DND-41 (cell line): ENCODE measurements around the gene ATP9A.

ENCODE experiments used
- ATAC-seq: fragments of 200-7000 bp; cut with Tn5 transposase; 3 replicates; pipeline ENCODE4 v1.9.1; 2021; ENCODE audit warnings: low read depth; ENCODE audit not compliant: insufficient read depth
- DNase-seq: peaks from one replicate; pipeline ENCODE4 v3.0.0-alpha.2; 2020
- H2AFZ ChIP-seq: 2 replicates; pipeline ENCODE4 v1.6.0; 2012; ENCODE audit warnings: low read depth, low read length
- H3K27ac ChIP-seq: 2 replicates; pipeline ENCODE4 v1.5.1; 2012; ENCODE audit warnings: low read length, inconsistent platforms
- H3K27me3 ChIP-seq: fragments of 200-600 bp; sonication (generic); 2 replicates; pipeline ENCODE4 v1.6.0; 2012; ENCODE audit warnings: low read length, mild to moderate bottlenecking, inconsistent platforms; ENCODE audit not compliant: insufficient read depth, poor library complexity
- H3K36me3 ChIP-seq: 2 replicates; pipeline ENCODE4 v1.5.1; 2012; ENCODE audit warnings: low read length, inconsistent platforms; ENCODE audit not compliant: insufficient read depth
- H3K4me1 ChIP-seq: 2 replicates; pipeline ENCODE4 v1.5.1; 2012; ENCODE audit warnings: mild to moderate bottlenecking, low read length; ENCODE audit not compliant: insufficient read depth
- H3K4me2 ChIP-seq: 2 replicates; pipeline ENCODE4 v1.6.0; 2012; ENCODE audit warnings: mild to moderate bottlenecking, moderate library complexity, low read length, inconsistent platforms; ENCODE audit not compliant: insufficient read depth
- H3K4me3 ChIP-seq, 2 experiments: fragments of 200-600 bp in 1 of 2; shearing (Covaris generic) in 1 of 2; 2 replicates each; pipeline ENCODE4 v1.5.1; 2012 to 2016; ENCODE audit warnings: inconsistent platforms in 2 of 2, low read length in 2 of 2, mild to moderate bottlenecking in 2 of 2, low read depth in 1 of 2, moderate library complexity in 1 of 2
- H3K79me2 ChIP-seq: 2 replicates; pipeline ENCODE4 v1.6.0; 2012; ENCODE audit warnings: low read length, inconsistent platforms; ENCODE audit not compliant: insufficient read depth
- H3K9ac ChIP-seq: 2 replicates; pipeline ENCODE4 v1.6.0; 2012; ENCODE audit warnings: low read depth, mild to moderate bottlenecking, inconsistent platforms, low read length, moderate library complexity
- H3K9me3 ChIP-seq: 2 replicates; pipeline ENCODE4 v1.5.1; 2012; ENCODE audit warnings: low read length, moderate library complexity, mild to moderate bottlenecking, inconsistent platforms; ENCODE audit not compliant: insufficient read depth, severe bottlenecking
- H4K20me1 ChIP-seq: 2 replicates; pipeline ENCODE4 v1.6.0; 2012; ENCODE audit warnings: low read length; ENCODE audit not compliant: insufficient read depth
- EZH2 ChIP-seq: IDR thresholded peaks from 3 replicates; pipeline ENCODE4 v1.6.1; 2012; ENCODE audit warnings: borderline replicate concordance, low read depth, mild to moderate bottlenecking, moderate library complexity, low read length, inconsistent platforms; ENCODE audit not compliant: severe bottlenecking
- TF ChIP-seq, protein P1 (sequence below): IDR thresholded peaks from 2 replicates; pipeline ENCODE4 v1.5.1; 2012; ENCODE audit warnings: borderline replicate concordance, low read length, moderate library complexity, mild to moderate bottlenecking; ENCODE audit not compliant: poor library complexity, severe bottlenecking; ENCODE audit errors: extremely low read depth

Gene ATP9A

DNA sequence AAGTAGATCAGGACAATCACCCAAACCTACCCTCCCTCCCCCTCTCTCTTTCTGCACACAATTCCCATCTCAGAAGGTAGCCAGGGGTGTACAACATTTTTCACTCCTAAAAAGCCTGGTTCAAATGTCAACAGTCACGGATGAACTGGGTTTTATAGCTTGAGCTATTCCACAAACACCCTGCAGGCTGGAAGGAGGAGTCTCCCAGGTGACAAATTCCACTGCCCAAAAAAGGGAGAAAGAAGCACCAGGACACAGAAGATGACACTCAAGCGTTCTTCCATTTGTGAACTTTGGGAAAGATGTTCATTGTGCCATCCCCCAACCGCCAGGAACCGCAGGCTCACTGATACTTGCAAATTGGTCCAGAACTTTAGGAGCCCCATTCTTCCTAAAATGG is 114.1 kb downstream of the ATP9A start:
- H3K4me1 ChIP-seq: no peaks in the 10 kb centered on the region
- no peak for ATAC-seq
- TF ChIP-seq, protein P1, sequence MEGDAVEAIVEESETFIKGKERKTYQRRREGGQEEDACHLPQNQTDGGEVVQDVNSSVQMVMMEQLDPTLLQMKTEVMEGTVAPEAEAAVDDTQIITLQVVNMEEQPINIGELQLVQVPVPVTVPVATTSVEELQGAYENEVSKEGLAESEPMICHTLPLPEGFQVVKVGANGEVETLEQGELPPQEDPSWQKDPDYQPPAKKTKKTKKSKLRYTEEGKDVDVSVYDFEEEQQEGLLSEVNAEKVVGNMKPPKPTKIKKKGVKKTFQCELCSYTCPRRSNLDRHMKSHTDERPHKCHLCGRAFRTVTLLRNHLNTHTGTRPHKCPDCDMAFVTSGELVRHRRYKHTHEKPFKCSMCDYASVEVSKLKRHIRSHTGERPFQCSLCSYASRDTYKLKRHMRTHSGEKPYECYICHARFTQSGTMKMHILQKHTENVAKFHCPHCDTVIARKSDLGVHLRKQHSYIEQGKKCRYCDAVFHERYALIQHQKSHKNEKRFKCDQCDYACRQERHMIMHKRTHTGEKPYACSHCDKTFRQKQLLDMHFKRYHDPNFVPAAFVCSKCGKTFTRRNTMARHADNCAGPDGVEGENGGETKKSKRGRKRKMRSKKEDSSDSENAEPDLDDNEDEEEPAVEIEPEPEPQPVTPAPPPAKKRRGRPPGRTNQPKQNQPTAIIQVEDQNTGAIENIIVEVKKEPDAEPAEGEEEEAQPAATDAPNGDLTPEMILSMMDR: no peak
- TF ChIP-seq EZH2: no peak

DNA sequence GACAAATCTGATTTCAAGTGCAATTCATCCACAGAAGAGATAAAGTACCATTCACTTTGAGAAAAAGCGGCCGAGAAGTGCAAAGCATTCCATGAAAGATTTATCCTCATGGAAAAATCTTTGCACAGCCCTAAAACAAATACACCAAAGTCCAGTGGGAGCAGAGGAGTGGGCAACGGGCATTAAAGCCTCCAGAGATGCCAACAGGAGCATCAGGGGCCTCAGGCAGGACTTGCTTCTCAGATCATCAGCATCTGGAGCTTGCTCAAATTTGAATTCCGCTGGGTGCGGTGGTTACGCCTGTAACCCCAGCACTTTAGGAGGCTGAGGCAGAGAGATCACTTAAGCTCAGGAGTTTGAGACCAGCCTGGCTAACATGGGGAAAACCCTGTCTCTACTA is 115.0 kb downstream of the ATP9A start:
- no peaks in the 10 kb centered on the region for H3K4me1 ChIP-seq
- H3K27ac ChIP-seq: no peak overlapping the region

More for the DNA sequence above, 114.1 kb downstream of the ATP9A start:
- H4K20me1 ChIP-seq: no peaks in the 10 kb centered on the region
- no peaks in the 10 kb centered on the region for H3K36me3 ChIP-seq
- H3K79me2 ChIP-seq: no peaks in the 10 kb centered on the region
- H3K27ac ChIP-seq: no peak overlapping the region
- no peak overlapping the region for H3K9ac ChIP-seq
- no peaks in the 10 kb centered on the region for H3K9me3 ChIP-seq
- no peaks in the 10 kb centered on the region for H3K27me3 ChIP-seq
- no peak overlapping the region for H2AFZ ChIP-seq
- no peak overlapping the region for H3K4me3 ChIP-seq
- DNase-seq: no peak
- H3K4me2 ChIP-seq: no peak overlapping the region

GRCh38 chr20:51651921-51652549 is 116.2 kb downstream of the ATP9A start:
- ATAC-seq (no peak), DNase-seq (no peak)
- Histone ChIP-seq H4K20me1 (no peaks in the 10 kb centered on the region), H3K4me2 (no peak overlapping the region), H3K4me3 (no peak overlapping the region), H3K9ac (no peak overlapping the region), H3K27me3 (no peaks in the 10 kb centered on the region), H2AFZ (no peak overlapping the region), H3K79me2 (no peaks in the 10 kb centered on the region), H3K36me3 (no peaks in the 10 kb centered on the region), H3K9me3 (no peaks in the 10 kb centered on the region), H3K4me1 (no peaks in the 10 kb centered on the region), H3K27ac (no peak overlapping the region)
- TF ChIP-seq EZH2: no peak
- TF ChIP-seq, protein P1: no peak

More for the DNA sequence above, 115.0 kb downstream of the ATP9A start:
- no peaks in the 10 kb centered on the region for H3K36me3 ChIP-seq
- H3K79me2 ChIP-seq: no peaks in the 10 kb centered on the region
- no peak for TF ChIP-seq EZH2
- TF ChIP-seq, protein P1: no peak
- no peaks in the 10 kb centered on the region for H3K9me3 ChIP-seq
- DNase-seq (no peak), ATAC-seq (no peak)
- no peak overlapping the region for H3K4me3 ChIP-seq
- H3K4me2 ChIP-seq: no peak overlapping the region
- no peak overlapping the region for H3K9ac ChIP-seq
- no peaks in the 10 kb centered on the region for H4K20me1 ChIP-seq
- no peaks in the 10 kb centered on the region for H3K27me3 ChIP-seq
- no peak overlapping the region for H2AFZ ChIP-seq

- DNase-seq (no peak), ATAC-seq (no peak)
- H4K20me1 ChIP-seq: no peaks in the 10 kb centered on the region
- no peak overlapping the region for H3K4me2 ChIP-seq
- H2AFZ ChIP-seq: no peak overlapping the region
- H3K9ac ChIP-seq: no peak overlapping the region
- no peaks in the 10 kb centered on the region for H3K4me1 ChIP-seq
- H3K9me3 ChIP-seq: no peaks in the 10 kb centered on the region
- H3K79me2 ChIP-seq: no peaks in the 10 kb centered on the region
- H3K27ac ChIP-seq: no peak overlapping the region
- H3K36me3 ChIP-seq: no peaks in the 10 kb centered on the region
- TF ChIP-seq EZH2: no peak
- TF ChIP-seq, protein P1: no peak
- H3K27me3 ChIP-seq: no peaks in the 10 kb centered on the region
- no peak overlapping the region for H3K4me3 ChIP-seq
Observed at GRCh38 chr20:51650685-51651134, 117.5 kb downstream of the ATP9A start.
